Measurements from ENCODE around the gene LGR6. TPM values are rescaled to one million over a fixed set of nuclear protein-coding genes. Genes with fewer than 3 reads are reported as not detected.
"Not testable (repeated sequence)": the region's sequence is repeated elsewhere in the genome, so short reads cannot be mapped to it uniquely, and the experiment has no call there.

Gene LGR6
- total and polyA plus RNA-seq, 12 donors = 0.06 to 1.0 (median 0.18) TPM; not detected in 3

- Histone ChIP-seq H3K27ac (peak overlapping the region in 4 of 5 donors; percentile 70 to 92 (median 84)), H3K4me1 (replicated peaks in 1 of 2) (peaks cover 0 to 18% of the 10 kb centered on the region in 2 donors), H3K4me3 (peak overlapping the region; percentile 56 to 96 (median 84)), H3K9me3 (replicated peaks in 1 of 3) (no peaks in the 10 kb centered on the region), H3K27me3 (no peaks in the 10 kb centered on the region), H3K36me3 (replicated peaks in 1 of 2) (no peaks in the 10 kb centered on the region)
- DNase-seq = peak in 5 of 7 donors; percentile 45 to 77 (median 50)
- intact Hi-C loops (cut with DNase I) = loop anchor here in 1 of 2 donors (10.0 kb wide), 1 partner anchor 65 kb away; no protein-coding TSS in a partner anchor
- TF ChIP-seq POLR2A (IDR thresholded peaks at IDR 0.05) (no peak), CTCF (IDR thresholded peaks at IDR 0.05) (no peak)
- 7 to 10% (median 8%) methylated on average over 10 to 12 of the region's 12 CpGs for WGBS, 4 donors
These were observed 155.8 kb downstream of the LGR6 start for GRCh38 chr1:202349206-202349928.

GRCh38 chr1:202351725-202352124 lies 158.1 kb downstream of the LGR6 start:
- TF ChIP-seq POLR2A (IDR thresholded peaks at IDR 0.05) (no peak), CTCF (IDR thresholded peaks at IDR 0.05) (no peak)
- Histone ChIP-seq H3K36me3 (replicated peaks in 1 of 2) (no peaks in the 10 kb centered on the region), H3K4me3 (no peak overlapping the region), H3K27me3 (no peaks in the 10 kb centered on the region), H3K9me3 (replicated peaks in 1 of 3) (no peaks in the 10 kb centered on the region), H3K4me1 (replicated peaks in 1 of 2) (peaks cover 0 to 18% of the 10 kb centered on the region in 2 donors), H3K27ac (no peak overlapping the region)
- no peak for DNase-seq
- WGBS, 4 donors = 73 to 81% (median 76%) methylated on average over 1 to 2 of the region's 2 CpGs
- intact Hi-C loops (cut with DNase I) = no loop called here

GRCh38 chr1:202352583-202353197 lies 159.1 kb downstream of the LGR6 start:
- WGBS, 4 donors = 80 to 85% (median 83%) methylated on average over 11 of the region's 11 CpGs
- H3K4me3 ChIP-seq; H3K36me3 ChIP-seq (replicated peaks in 1 of 2); H3K9me3 ChIP-seq (replicated peaks in 1 of 3); H3K27ac ChIP-seq; DNase-seq; H3K27me3 ChIP-seq; intact Hi-C loops (cut with DNase I): not testable (repeated sequence)
- H3K4me1 ChIP-seq (replicated peaks in 1 of 2) = peaks cover 0 to 18% of the 10 kb centered on the region in 2 donors

- H3K4me3 ChIP-seq = no peak overlapping the region
- H3K36me3 ChIP-seq (replicated peaks in 1 of 2) = no peaks in the 10 kb centered on the region
- intact Hi-C loops (cut with DNase I) = no loop called here
- no peaks in the 10 kb centered on the region for H3K9me3 ChIP-seq (replicated peaks in 1 of 3)
- TF ChIP-seq POLR2A (IDR thresholded peaks at IDR 0.05) = no peak
- no peak for TF ChIP-seq CTCF (IDR thresholded peaks at IDR 0.05)
- no peaks in the 10 kb centered on the region for H3K27me3 ChIP-seq
- H3K27ac ChIP-seq = no peak overlapping the region
- H3K4me1 ChIP-seq (replicated peaks in 1 of 2) = peaks cover 0 to 7% of the 10 kb centered on the region in 2 donors
- no peak for DNase-seq
These were observed 162.4 kb downstream of the LGR6 start for GRCh38 chr1:202355944-202356553.
